HepG2 (cell line): ENCODE results near the gene ACCSL. TPM values are rescaled to one million over a fixed set of nuclear protein-coding genes. Genes with fewer than 3 reads are reported as not detected.

ENCODE experiments used
- ATAC-seq: fragments of 200-7000 bp; cut with Tn5 transposase; 3 replicates; pipeline ENCODE4 v1.9.1; 2020; ENCODE audit warnings: mild to moderate bottlenecking, moderate library complexity
- BruUV-seq: library from RNA; stranded (reverse); fragments of 400-500 nt; replicated peaks from 2 replicates; lab custom pipeline; 2021; lab: Mats Ljungman, UMichigan
- CTCF ChIA-PET: fragments of 300-600 bp; formaldehyde crosslinking; extraction: SDS; loops from one replicate; lab custom pipeline; 2021; ENCODE audit warnings: low total read pairs, inconsistent platforms, low intra/inter-chr PET ratio; lab: Yijun Ruan, JAX
- POLR2A ChIA-PET: fragments of 350-600 bp; sonication (Branson Sonifier 250); formaldehyde crosslinking; loops from one replicate; lab custom pipeline; 2020; ENCODE audit warnings: antibody characterized with exemption, inconsistent platforms; lab: Yijun Ruan, JAX
- DNase-seq: peaks from one replicate; pipeline ENCODE4 v3.0.0-alpha.2; 2015; ENCODE audit warnings: low spot score
- FAIRE-seq: peaks from 3 replicates; lab custom pipeline; 2011; peaks lifted over from hg19 to GRCh38; lab: Jason Lieb, UNC
- H2AFZ ChIP-seq: one replicate; pipeline ENCODE4 v1.6.1; 2011; ENCODE audit warnings: low read length, inconsistent platforms
- H3K27ac ChIP-seq: fragments of 300-600 bp; 3 replicates; pipeline ENCODE4 v1.8.0; 2011; ENCODE audit warnings: mixed run types, mild to moderate bottlenecking, mixed read lengths, low read length, inconsistent platforms; ENCODE audit not compliant: insufficient read depth; ENCODE audit errors: extremely low read length
- H3K27me3 ChIP-seq, 2 experiments: fragments of 200-600 bp in 1 of 2; 2 replicates in 1 of 2; 3 replicates in 1 of 2; pipeline versions ENCODE4 v1.6.0 to v1.8.0; 2011; ENCODE audit warnings: low read length in 2 of 2, mild to moderate bottlenecking in 2 of 2, moderate library complexity in 2 of 2, inconsistent platforms in 1 of 2; ENCODE audit not compliant: insufficient read depth in 2 of 2, control insufficient read depth in 1 of 2
- H3K36me3 ChIP-seq, 2 experiments: fragments of 200-600 bp in 1 of 2; replicated peaks in 1 of 2; 2 replicates in 1 of 2; 3 replicates in 1 of 2; pipeline versions ENCODE4 v1.5.1 to v1.8.0; 2011; ENCODE audit warnings: low read length in 2 of 2, inconsistent platforms in 1 of 2; ENCODE audit not compliant: insufficient read depth in 2 of 2, control insufficient read depth in 1 of 2
- H3K4me1 ChIP-seq: 2 replicates; pipeline ENCODE4 v1.5.1; 2012; ENCODE audit warnings: low read length, inconsistent platforms; ENCODE audit not compliant: insufficient read depth
- H3K4me2 ChIP-seq: 2 replicates; pipeline ENCODE4 v1.6.0; 2011; ENCODE audit warnings: low read depth, low read length, inconsistent platforms
- H3K4me3 ChIP-seq, 3 experiments: fragments of 200-600 bp in 1 of 3; sonication (generic), shearing (Covaris generic) in 1 of 3; replicated peaks in 1 of 3; 2 replicates each; pipeline ENCODE4 v1.5.1; 2011 to 2016; ENCODE audit warnings: low read length in 3 of 3, inconsistent platforms in 2 of 3, low read depth in 2 of 3, mild to moderate bottlenecking in 2 of 3, control low read depth in 1 of 3, mixed read lengths in 1 of 3; ENCODE audit not compliant: insufficient read depth in 1 of 3
- H3K79me2 ChIP-seq: one replicate; pipeline ENCODE4 v1.6.1; 2011; ENCODE audit warnings: low read length, inconsistent platforms; ENCODE audit not compliant: insufficient read depth
- H3K9ac ChIP-seq: 2 replicates; pipeline ENCODE4 v1.6.0; 2011; ENCODE audit warnings: mild to moderate bottlenecking, low read depth, low read length, inconsistent platforms; ENCODE audit not compliant: insufficient read depth
- H3K9me3 ChIP-seq: 2 replicates; pipeline ENCODE4 v1.5.1; 2012; ENCODE audit warnings: mild to moderate bottlenecking, low read length
- H4K20me1 ChIP-seq: 2 replicates; pipeline ENCODE4 v1.6.0; 2011; ENCODE audit warnings: inconsistent platforms, mild to moderate bottlenecking, low read length, moderate library complexity; ENCODE audit not compliant: insufficient read depth
- FOXP1 ChIP-seq, 2 experiments: fragments of 450-650 bp in 1 of 2; IDR thresholded peaks; 2 replicates each; pipeline ENCODE4 v1.6.1; 2017 to 2018; ENCODE audit warnings: antibody characterized with exemption in 1 of 2
- HNF4G ChIP-seq, 2 experiments: sonication (generic) in 1 of 2; formaldehyde crosslinking in 1 of 2; IDR thresholded peaks; 2 replicates each; pipeline versions ENCODE4 v1.4.0 to v1.6.1; 2011 to 2020; ENCODE audit warnings: borderline replicate concordance in 2 of 2, low read depth in 2 of 2, mild to moderate bottlenecking in 2 of 2, low read length in 1 of 2, missing genetic modification reagents in 1 of 2, moderate library complexity in 1 of 2
- RFX5 ChIP-seq: IDR thresholded peaks from 2 replicates; pipeline ENCODE4 v1.6.1; 2011; ENCODE audit warnings: low read depth, low read length, improper control_type of control experiment
- RNF2 ChIP-seq: fragments of 450-650 bp; conservative IDR thresholded peaks from 2 replicates; pipeline ENCODE4 v1.6.1; 2016; ENCODE audit warnings: low read depth
- ZNF136 ChIP-seq: sonication (generic); formaldehyde crosslinking; IDR thresholded peaks from 2 replicates; pipeline ENCODE4 v1.8.1; 2022; ENCODE audit warnings: low read depth, mild to moderate bottlenecking, moderate library complexity, missing genetic modification reagents
- ZNF629 ChIP-seq: sonication (generic); formaldehyde crosslinking; conservative IDR thresholded peaks from 2 replicates; pipeline ENCODE4 v1.5.0; 2020; ENCODE audit warnings: missing genetic modification reagents
- WGBS: methylation state at CpG from one replicate; pipeline ENCODE4 v1.1.6; 2017; ENCODE audit warnings: low lambda C conversion rate; 5-methylcytosine and 5-hydroxymethylcytosine counted together
- in situ Hi-C: cut with HindIII; loops from 2 replicates; pipeline ENCODE4 v1.10.0; 2017; ENCODE audit warnings: low pct_unique_long_range_greater_than_20kb; ENCODE audit not compliant: extremely low pct_ligation_motif_present
- intact Hi-C: fragments of 100-400 bp; cut with micrococcal nuclease; formaldehyde crosslinking; loops from one replicate; pipeline ENCODE4 v1.10.0; 2022; ENCODE audit not compliant: unreplicated experiment
- polyA plus RNA-seq, 8 experiments: library from polyadenylated mRNA; depleted of rRNA in 3 of 8; stranded (reverse) in 7 of 8; unstranded in 1 of 8; fragments of >200 nt; fragmentation: Illumina TruSeq in 4 of 8; extraction: Trizol in 4 of 8; gene quantifications; 2 replicates each; pipeline versions ENCODE4 v1.2.1 to v1.2.3, GENCODE V29; 2011 to 2016; ENCODE audit warnings: low read depth in 4 of 8, missing spikeins in 1 of 8, mixed read lengths in 1 of 8; ENCODE audit not compliant: insufficient read depth in 1 of 8
- total RNA-seq, 5 experiments: library from RNA; depleted of rRNA; stranded (reverse); fragments of >200 nt; fragmentation: Illumina TruSeq; extraction: Trizol; gene quantifications; 2 replicates each; pipeline ENCODE4 v1.2.3, GENCODE V29; 2016; ENCODE audit warnings: low read depth in 1 of 5

The ACCSL gene
- total and polyA plus RNA-seq, 2 of the 13 experiments (the other 11 are each of a cell fraction or from before 2014, with no cell fraction given), result not detected

DNA sequence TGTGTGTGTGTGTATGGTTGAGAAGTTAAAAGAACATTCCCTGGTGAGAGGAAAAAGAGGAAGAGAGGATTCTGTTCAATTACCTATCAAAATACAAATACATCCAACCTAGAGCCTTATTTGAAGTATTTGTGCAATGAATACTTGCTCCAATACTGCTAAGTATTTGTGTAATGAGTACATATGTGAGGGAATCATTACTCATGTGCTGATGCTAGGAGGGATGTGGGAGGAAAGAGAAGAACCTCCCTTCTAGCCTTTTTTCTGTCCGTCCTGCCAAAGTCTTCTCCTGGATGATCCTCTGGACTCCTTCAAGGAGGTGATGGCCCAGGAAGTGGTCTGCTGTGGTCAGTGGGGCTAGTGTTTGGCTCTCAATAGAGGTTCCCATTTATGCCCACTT, 36.0 kb upstream of the ACCSL start (continued):
- TF ChIP-seq HNF4G (IDR thresholded peaks at IDR 0.05; ENCODE audit: borderline replicate concordance, low read depth, low read length) (no peak), HNF4G (CRISPR knock-in tag; IDR thresholded peaks at IDR 0.05; ENCODE audit: borderline replicate concordance, low read depth) (no peak), FOXP1 (IDR thresholded peaks at IDR 0.05) (no peak), FOXP1 (CRISPR knock-in tag; IDR thresholded peaks at IDR 0.05) (no peak)
- TF ChIP-seq, all 625 proteins: peak for 0

DNA sequence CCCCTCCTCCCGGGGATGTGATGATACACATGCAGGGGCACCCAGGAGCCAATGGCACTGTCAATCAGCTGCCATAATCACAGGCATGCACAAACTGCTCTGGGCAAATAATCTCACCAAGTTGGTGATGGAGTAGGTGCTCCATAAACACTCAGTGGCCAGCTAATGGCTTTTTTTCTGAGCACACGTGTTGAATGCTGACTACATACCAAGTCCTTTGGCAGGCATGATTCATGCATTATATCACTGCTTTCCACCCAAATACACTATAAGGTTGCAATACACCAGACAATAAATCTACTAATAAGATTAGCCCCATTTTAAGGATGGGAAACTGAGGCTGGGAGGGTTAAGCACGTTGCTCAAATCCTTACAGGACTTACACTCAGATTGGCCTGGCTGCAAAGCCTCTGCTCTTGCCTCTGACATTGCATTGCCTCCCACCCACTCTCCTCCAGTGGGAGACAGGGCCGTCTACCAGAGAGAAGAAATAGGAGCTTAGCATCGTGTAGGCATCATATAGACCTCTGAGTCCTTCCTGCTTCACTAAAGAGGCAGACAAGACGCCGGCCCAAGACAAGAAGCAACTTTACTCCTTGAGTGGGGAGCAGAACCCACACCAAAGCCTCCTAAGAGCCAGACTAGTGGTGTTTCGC, 32.7 kb upstream of the ACCSL start:
- no peak for ATAC-seq
- Histone ChIP-seq H3K4me2 (no peak overlapping the region), H4K20me1 (no peaks in the 10 kb centered on the region), H3K79me2 (no peaks in the 10 kb centered on the region), H3K9ac (no peak overlapping the region), H3K36me3 (no peaks in the 10 kb centered on the region), H3K9me3 (no peaks in the 10 kb centered on the region), H3K4me3 (no peak overlapping the region), H3K4me1 (no peaks in the 10 kb centered on the region), H3K27ac (no peak overlapping the region), H2AFZ (no peak overlapping the region), H3K27me3 (peaks cover 2 to 15% of the 10 kb centered on the region in 2 experiments; a peak in 3 of 5 replicates)
- CTCF ChIA-PET, result no interaction called here
- whole genome bisulfite sequencing, result 34% methylated on average over 6 of the region's 8 CpGs
- no peak for DNase-seq
- no TSS peak for BruUV-seq
- in situ Hi-C loops, result no loop called here
- intact Hi-C loops, result no loop called here
- TF ChIP-seq RFX5, result no peak
- TF ChIP-seq, all 625 proteins: peak for 0
- POLR2A ChIA-PET, result no interaction called here
- no peak for FAIRE-seq

DNA sequence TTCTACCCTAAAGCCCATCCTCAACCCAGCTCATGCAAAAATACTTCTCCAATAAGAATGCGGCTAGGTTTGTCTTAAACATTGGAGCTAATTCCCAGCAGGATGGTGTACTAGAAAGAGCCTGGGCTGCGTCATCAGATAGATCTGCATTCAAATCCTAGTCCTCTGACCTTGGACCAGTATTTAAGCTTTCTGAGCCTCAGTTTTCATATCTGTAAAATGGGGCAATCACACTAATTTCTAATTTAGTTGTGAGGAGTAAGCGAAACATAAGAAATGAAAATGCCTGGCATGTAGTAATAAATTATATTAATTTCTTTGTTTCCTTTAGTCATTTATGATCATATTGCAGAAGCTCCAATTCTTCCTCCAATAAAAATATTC, 32.2 kb upstream of the ACCSL start:
- intact Hi-C loops (no loop called here), in situ Hi-C loops (no loop called here)
- H3K36me3 ChIP-seq, result no peaks in the 10 kb centered on the region
- ATAC-seq (no peak), DNase-seq (no peak), FAIRE-seq (no peak)
- H4K20me1 ChIP-seq, result no peaks in the 10 kb centered on the region
- H3K4me3 ChIP-seq, result no peak overlapping the region
- H2AFZ ChIP-seq, result no peak overlapping the region
- POLR2A ChIA-PET, result no interaction called here
- CTCF ChIA-PET, result no interaction called here
- no peak overlapping the region for H3K27ac ChIP-seq
- no peak overlapping the region for H3K4me2 ChIP-seq
- H3K79me2 ChIP-seq, result no peaks in the 10 kb centered on the region
- 44% methylated on average over 3 of the region's 3 CpGs for WGBS
- no peaks in the 10 kb centered on the region for H3K9me3 ChIP-seq
- no TSS peak for BruUV-seq
- peaks cover 2 to 12% of the 10 kb centered on the region in 2 experiments; a peak in 3 of 5 replicates for H3K27me3 ChIP-seq
- no peak overlapping the region for H3K9ac ChIP-seq
- no peak for TF ChIP-seq ZNF136 (CRISPR knock-in tag)
- TF ChIP-seq ZNF629 (CRISPR knock-in tag), result peak; percentile 81
- no peak for TF ChIP-seq RNF2
- H3K4me1 ChIP-seq, result no peaks in the 10 kb centered on the region
